GM12878 (cell line): Measurements from ENCODE around the gene PMM1.

Source experiments
- EP300 ChIP-seq, 2 experiments: fragments of 150-350 bp in 1 of 2; IDR thresholded peaks; 2 replicates each; pipeline ENCODE4 v1.6.1; 2011 to 2012; ENCODE audit warnings: low read depth in 2 of 2, low read length in 2 of 2, borderline replicate concordance in 1 of 2, improper control_type of control experiment in 1 of 2, inconsistent platforms in 1 of 2; ENCODE audit not compliant: control insufficient read depth in 1 of 2
- KAT2A ChIP-seq: conservative IDR thresholded peaks from 2 replicates; pipeline ENCODE4 v1.6.1; 2011; ENCODE audit warnings: low read depth, low read length; ENCODE audit not compliant: control insufficient read depth
- POLR2A ChIP-seq: IDR thresholded peaks from 2 replicates; pipeline ENCODE4 v1.6.1; 2011; ENCODE audit warnings: low read depth, mild to moderate bottlenecking, low read length
- RAD21 ChIP-seq: IDR thresholded peaks from 2 replicates; pipeline ENCODE4 v1.6.1; 2011; ENCODE audit warnings: mild to moderate bottlenecking, low read depth, low read length, moderate library complexity; ENCODE audit not compliant: insufficient read depth
- SIN3A ChIP-seq: IDR thresholded peaks from 2 replicates; pipeline ENCODE4 v1.6.1; 2012; ENCODE audit warnings: low read depth, low read length, improper control_type of control experiment
- SMC3 ChIP-seq: IDR thresholded peaks from 2 replicates; pipeline ENCODE4 v1.6.1; 2011; ENCODE audit warnings: low read length, improper control_type of control experiment, borderline replicate concordance
- TF ChIP-seq, protein P1 (sequence below), 3 experiments: IDR thresholded peaks in 2 of 3; conservative IDR thresholded peaks in 1 of 3; 2 replicates each; pipeline ENCODE4 v1.5.1; 2011; ENCODE audit warnings: low read depth in 3 of 3, low read length in 3 of 3, mild to moderate bottlenecking in 3 of 3, control low read depth in 2 of 3, moderate library complexity in 2 of 3, inconsistent platforms in 1 of 3, mixed read lengths in 1 of 3; ENCODE audit not compliant: control insufficient read depth in 2 of 3, insufficient read depth in 1 of 3; ENCODE audit errors: extremely low read depth in 1 of 3
- TF ChIP-seq, protein P2 (sequence below): IDR thresholded peaks from 2 replicates; pipeline ENCODE4 v1.6.1; 2012; ENCODE audit warnings: mild to moderate bottlenecking, low read depth, low read length
- TF ChIP-seq, protein P3 (sequence below): fragments of 450-650 bp; IDR thresholded peaks from 2 replicates; pipeline ENCODE4 v1.6.1; 2016; ENCODE audit warnings: mild to moderate bottlenecking, moderate library complexity, borderline replicate concordance
- TF ChIP-seq, protein P4 (sequence below): IDR thresholded peaks from 2 replicates; pipeline ENCODE4 v1.6.1; 2011; ENCODE audit warnings: low read depth, mild to moderate bottlenecking, low read length, moderate library complexity, borderline replicate concordance; ENCODE audit errors: extremely low read depth

DNA sequence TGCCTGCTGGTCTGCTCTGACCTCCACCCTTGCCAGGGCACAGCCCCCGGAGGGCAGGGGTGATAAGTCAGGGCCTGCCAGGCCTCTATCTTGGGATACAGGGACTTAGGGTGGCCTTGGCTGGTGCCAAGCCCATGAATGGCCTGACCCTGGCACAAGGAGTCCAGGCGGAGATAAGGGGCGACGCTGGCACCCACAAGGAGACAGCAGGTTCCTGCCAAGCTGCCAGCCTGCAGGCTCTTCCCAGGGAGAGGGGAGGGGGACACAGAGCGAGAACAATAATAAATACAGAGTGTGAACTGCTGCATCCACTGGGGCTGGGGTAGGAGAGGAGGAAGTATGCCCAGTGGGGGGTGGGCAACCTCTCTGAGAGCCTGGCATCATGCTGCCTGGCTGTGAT is 27.9 kb downstream of the PMM1 start:
- TF ChIP-seq, protein P1, sequence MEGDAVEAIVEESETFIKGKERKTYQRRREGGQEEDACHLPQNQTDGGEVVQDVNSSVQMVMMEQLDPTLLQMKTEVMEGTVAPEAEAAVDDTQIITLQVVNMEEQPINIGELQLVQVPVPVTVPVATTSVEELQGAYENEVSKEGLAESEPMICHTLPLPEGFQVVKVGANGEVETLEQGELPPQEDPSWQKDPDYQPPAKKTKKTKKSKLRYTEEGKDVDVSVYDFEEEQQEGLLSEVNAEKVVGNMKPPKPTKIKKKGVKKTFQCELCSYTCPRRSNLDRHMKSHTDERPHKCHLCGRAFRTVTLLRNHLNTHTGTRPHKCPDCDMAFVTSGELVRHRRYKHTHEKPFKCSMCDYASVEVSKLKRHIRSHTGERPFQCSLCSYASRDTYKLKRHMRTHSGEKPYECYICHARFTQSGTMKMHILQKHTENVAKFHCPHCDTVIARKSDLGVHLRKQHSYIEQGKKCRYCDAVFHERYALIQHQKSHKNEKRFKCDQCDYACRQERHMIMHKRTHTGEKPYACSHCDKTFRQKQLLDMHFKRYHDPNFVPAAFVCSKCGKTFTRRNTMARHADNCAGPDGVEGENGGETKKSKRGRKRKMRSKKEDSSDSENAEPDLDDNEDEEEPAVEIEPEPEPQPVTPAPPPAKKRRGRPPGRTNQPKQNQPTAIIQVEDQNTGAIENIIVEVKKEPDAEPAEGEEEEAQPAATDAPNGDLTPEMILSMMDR (IDR thresholded peaks at IDR 0.05 in 2 of 3, conservative IDR thresholded peaks at IDR 0.05 in 1 of 3; ENCODE audit: control insufficient read depth in 2 of 3, extremely low read depth in 1 of 3, insufficient read depth in 1 of 3, low read depth in 3 of 3, low read length in 3 of 3) = no peak
- no peak for TF ChIP-seq EP300 (IDR thresholded peaks at IDR 0.05; ENCODE audit: borderline replicate concordance in 1 of 2, control insufficient read depth in 1 of 2, low read depth in 2 of 2, low read length in 2 of 2)
- TF ChIP-seq, protein P2, sequence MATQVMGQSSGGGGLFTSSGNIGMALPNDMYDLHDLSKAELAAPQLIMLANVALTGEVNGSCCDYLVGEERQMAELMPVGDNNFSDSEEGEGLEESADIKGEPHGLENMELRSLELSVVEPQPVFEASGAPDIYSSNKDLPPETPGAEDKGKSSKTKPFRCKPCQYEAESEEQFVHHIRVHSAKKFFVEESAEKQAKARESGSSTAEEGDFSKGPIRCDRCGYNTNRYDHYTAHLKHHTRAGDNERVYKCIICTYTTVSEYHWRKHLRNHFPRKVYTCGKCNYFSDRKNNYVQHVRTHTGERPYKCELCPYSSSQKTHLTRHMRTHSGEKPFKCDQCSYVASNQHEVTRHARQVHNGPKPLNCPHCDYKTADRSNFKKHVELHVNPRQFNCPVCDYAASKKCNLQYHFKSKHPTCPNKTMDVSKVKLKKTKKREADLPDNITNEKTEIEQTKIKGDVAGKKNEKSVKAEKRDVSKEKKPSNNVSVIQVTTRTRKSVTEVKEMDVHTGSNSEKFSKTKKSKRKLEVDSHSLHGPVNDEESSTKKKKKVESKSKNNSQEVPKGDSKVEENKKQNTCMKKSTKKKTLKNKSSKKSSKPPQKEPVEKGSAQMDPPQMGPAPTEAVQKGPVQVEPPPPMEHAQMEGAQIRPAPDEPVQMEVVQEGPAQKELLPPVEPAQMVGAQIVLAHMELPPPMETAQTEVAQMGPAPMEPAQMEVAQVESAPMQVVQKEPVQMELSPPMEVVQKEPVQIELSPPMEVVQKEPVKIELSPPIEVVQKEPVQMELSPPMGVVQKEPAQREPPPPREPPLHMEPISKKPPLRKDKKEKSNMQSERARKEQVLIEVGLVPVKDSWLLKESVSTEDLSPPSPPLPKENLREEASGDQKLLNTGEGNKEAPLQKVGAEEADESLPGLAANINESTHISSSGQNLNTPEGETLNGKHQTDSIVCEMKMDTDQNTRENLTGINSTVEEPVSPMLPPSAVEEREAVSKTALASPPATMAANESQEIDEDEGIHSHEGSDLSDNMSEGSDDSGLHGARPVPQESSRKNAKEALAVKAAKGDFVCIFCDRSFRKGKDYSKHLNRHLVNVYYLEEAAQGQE = no peak
- TF ChIP-seq, protein P3, sequence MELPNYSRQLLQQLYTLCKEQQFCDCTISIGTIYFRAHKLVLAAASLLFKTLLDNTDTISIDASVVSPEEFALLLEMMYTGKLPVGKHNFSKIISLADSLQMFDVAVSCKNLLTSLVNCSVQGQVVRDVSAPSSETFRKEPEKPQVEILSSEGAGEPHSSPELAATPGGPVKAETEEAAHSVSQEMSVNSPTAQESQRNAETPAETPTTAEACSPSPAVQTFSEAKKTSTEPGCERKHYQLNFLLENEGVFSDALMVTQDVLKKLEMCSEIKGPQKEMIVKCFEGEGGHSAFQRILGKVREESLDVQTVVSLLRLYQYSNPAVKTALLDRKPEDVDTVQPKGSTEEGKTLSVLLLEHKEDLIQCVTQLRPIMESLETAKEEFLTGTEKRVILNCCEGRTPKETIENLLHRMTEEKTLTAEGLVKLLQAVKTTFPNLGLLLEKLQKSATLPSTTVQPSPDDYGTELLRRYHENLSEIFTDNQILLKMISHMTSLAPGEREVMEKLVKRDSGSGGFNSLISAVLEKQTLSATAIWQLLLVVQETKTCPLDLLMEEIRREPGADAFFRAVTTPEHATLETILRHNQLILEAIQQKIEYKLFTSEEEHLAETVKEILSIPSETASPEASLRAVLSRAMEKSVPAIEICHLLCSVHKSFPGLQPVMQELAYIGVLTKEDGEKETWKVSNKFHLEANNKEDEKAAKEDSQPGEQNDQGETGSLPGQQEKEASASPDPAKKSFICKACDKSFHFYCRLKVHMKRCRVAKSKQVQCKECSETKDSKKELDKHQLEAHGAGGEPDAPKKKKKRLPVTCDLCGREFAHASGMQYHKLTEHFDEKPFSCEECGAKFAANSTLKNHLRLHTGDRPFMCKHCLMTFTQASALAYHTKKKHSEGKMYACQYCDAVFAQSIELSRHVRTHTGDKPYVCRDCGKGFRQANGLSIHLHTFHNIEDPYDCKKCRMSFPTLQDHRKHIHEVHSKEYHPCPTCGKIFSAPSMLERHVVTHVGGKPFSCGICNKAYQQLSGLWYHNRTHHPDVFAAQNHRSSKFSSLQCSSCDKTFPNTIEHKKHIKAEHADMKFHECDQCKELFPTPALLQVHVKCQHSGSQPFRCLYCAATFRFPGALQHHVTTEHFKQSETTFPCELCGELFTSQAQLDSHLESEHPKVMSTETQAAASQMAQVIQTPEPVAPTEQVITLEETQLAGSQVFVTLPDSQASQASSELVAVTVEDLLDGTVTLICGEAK = no peak
- TF ChIP-seq SMC3 = no peak
- no peak for TF ChIP-seq SIN3A
- TF ChIP-seq, protein P4, sequence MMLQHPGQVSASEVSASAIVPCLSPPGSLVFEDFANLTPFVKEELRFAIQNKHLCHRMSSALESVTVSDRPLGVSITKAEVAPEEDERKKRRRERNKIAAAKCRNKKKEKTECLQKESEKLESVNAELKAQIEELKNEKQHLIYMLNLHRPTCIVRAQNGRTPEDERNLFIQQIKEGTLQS = no peak
- no peak for TF ChIP-seq RAD21
- TF ChIP-seq POLR2A = no peak
- no peak for TF ChIP-seq KAT2A
